Measurements from ENCODE around the gene LSM12.

DNA sequence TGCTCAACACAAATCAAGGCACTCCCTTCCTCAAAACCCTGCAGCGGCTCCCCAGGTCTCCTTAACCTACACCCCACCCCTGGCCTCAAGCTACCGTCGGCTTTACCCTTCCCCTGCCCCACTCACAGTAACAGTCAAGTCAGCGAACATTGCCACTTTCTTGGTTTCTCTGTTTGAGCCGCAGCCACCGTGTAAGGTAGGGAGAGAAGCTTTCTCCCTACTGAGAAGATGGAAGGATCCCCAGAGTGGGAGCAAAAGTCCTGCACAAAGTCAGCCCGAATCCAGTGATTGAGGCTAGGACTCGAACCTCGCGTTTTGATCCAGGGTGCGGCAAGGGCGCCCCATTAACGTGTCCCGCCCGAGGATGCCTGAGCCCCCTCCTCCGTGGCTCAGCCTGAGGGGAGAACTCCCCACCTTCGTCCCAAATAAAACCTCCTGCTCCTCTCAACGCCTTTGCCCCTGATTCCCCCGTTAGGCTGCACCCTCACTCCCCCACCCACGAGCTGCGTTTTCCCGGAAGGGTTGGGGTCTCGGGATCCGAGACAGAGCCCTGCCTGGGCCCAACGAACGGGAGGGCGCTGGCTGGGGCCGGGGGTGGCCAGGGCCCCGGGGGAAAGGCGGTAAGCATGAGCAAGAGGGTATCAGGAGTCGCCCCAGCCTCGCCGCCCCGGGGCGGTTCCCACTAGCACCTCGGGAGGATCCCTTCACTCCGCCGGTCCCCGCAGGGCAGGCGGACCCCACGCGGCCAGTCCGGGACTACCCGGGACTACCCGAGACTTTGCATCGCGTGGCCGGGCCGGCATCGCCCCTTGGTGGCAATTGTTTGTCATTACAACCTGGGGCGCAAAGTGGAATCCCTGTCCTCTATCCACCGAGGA, 72.0 kb downstream of the LSM12 start:
- TF ChIP-seq, protein P1, sequence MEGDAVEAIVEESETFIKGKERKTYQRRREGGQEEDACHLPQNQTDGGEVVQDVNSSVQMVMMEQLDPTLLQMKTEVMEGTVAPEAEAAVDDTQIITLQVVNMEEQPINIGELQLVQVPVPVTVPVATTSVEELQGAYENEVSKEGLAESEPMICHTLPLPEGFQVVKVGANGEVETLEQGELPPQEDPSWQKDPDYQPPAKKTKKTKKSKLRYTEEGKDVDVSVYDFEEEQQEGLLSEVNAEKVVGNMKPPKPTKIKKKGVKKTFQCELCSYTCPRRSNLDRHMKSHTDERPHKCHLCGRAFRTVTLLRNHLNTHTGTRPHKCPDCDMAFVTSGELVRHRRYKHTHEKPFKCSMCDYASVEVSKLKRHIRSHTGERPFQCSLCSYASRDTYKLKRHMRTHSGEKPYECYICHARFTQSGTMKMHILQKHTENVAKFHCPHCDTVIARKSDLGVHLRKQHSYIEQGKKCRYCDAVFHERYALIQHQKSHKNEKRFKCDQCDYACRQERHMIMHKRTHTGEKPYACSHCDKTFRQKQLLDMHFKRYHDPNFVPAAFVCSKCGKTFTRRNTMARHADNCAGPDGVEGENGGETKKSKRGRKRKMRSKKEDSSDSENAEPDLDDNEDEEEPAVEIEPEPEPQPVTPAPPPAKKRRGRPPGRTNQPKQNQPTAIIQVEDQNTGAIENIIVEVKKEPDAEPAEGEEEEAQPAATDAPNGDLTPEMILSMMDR (IDR thresholded peaks at IDR 0.05; ENCODE audit: low read depth, low read length, poor library complexity, severe bottlenecking) = peak; percentile 79
- no peak for TF ChIP-seq EZH2phosphoT487 (IDR thresholded peaks at IDR 0.05; ENCODE audit: borderline replicate concordance, low read length)
